MCF 10A (cell line): ENCODE data around the gene ZNF264. TPM values are rescaled to one million over a fixed set of nuclear protein-coding genes. Genes with fewer than 3 reads are reported as not detected.
A peak's percentile ranks its signal among the peaks of the same experiment; 100 is the strongest.

Experiments
- BruUV-seq: library from RNA; stranded (reverse); fragments of 400-500 nt; replicated peaks from 2 replicates; lab custom pipeline; 2021; lab: Mats Ljungman, UMichigan
- CTCF ChIA-PET: fragments of 300-600 bp; sonication (Branson Sonifier 250); formaldehyde crosslinking; extraction: SDS; loops from one replicate; lab custom pipeline; 2021; ENCODE audit warnings: antibody characterized with exemption, inconsistent platforms; lab: Yijun Ruan, JAX
- POLR2A ChIA-PET: fragments of 300-600, 350-650 bp; sonication (Branson Sonifier 250); formaldehyde crosslinking; extraction: SDS; loops from one replicate; lab custom pipeline; 2020; ENCODE audit warnings: antibody characterized with exemption, inconsistent platforms; lab: Yijun Ruan, JAX
- DNase-seq: peaks from one replicate; pipeline ENCODE4 v3.0.0-alpha.2; 2018; ENCODE audit not compliant: unreplicated experiment
- H3K27ac Mint-ChIP-seq: one replicate; pipeline ENCODE4 v1.8.0; 2022; ENCODE audit warnings: mild to moderate bottlenecking, low read depth, mixed read lengths; ENCODE audit not compliant: unreplicated experiment
- H3K27me3 Mint-ChIP-seq: one replicate; pipeline ENCODE4 v1.8.0; 2022; ENCODE audit warnings: mixed read lengths; ENCODE audit not compliant: insufficient read depth, unreplicated experiment
- H3K36me3 Mint-ChIP-seq: one replicate; pipeline ENCODE4 v1.8.0; 2022; ENCODE audit warnings: mild to moderate bottlenecking, moderate library complexity, mixed read lengths; ENCODE audit not compliant: insufficient read depth, unreplicated experiment
- H3K4me1 Mint-ChIP-seq: one replicate; pipeline ENCODE4 v1.8.0; 2022; ENCODE audit warnings: mixed read lengths; ENCODE audit not compliant: insufficient read depth, unreplicated experiment
- H3K4me3 Mint-ChIP-seq: one replicate; pipeline ENCODE4 v1.8.0; 2022; ENCODE audit warnings: mild to moderate bottlenecking, moderate library complexity, mixed read lengths; ENCODE audit not compliant: unreplicated experiment
- H3K9me3 Mint-ChIP-seq: one replicate; pipeline ENCODE4 v1.8.0; 2022; ENCODE audit warnings: mixed read lengths; ENCODE audit not compliant: unreplicated experiment
- CTCF ChIP-seq: fragments of 200-600 bp; IDR thresholded peaks from one replicate; pipeline ENCODE4 v1.8.0; 2022; ENCODE audit warnings: antibody characterized with exemption, mild to moderate bottlenecking; ENCODE audit not compliant: unreplicated experiment
- intact Hi-C: fragments of 100-400 bp; cut with micrococcal nuclease; formaldehyde crosslinking; loops from 2 replicates; pipeline ENCODE4 v1.14.1; 2022
- total RNA-seq: library from RNA; stranded (reverse); gene quantifications from 2 replicates; pipeline ENCODE4 v1.2.3, GENCODE V29; 2022

ZNF264 gene
- total RNA-seq, 1 experiment from 2014 or later = 34.4 TPM

GRCh38 chr19:57263244-57263741 is 72.0 kb downstream of the ZNF264 start:
- H3K4me1 Mint-ChIP-seq = no peaks in the 10 kb centered on the region
- no peak overlapping the region for H3K27ac Mint-ChIP-seq
- ChIA-PET CTCF (no interaction called here), POLR2A (interaction anchor here (0.6 to 1.0 kb wide), 2 partner anchors 18 to 39 kb away, joined by 3 read pairs; no protein-coding TSS in a partner anchor)
- DNase-seq = no peak
- intact Hi-C loops = no loop called here
- no peak for TF ChIP-seq CTCF
- no peaks in the 10 kb centered on the region for H3K27me3 Mint-ChIP-seq
- peaks cover 8% of the 10 kb centered on the region for H3K9me3 Mint-ChIP-seq
- BruUV-seq = no TSS peak
- no peak overlapping the region for H3K4me3 Mint-ChIP-seq
- peaks cover 11% of the 10 kb centered on the region for H3K36me3 Mint-ChIP-seq

GRCh38 chr19:57267291-57267690 is 76.0 kb downstream of the ZNF264 start:
- no TSS peak for BruUV-seq
- no peak for TF ChIP-seq CTCF
- H3K27ac Mint-ChIP-seq = no peak overlapping the region

GRCh38 chr19:57269515-57270250 is 78.4 kb downstream of the ZNF264 start:
- ChIA-PET POLR2A (no interaction called here), CTCF (interaction anchor here (0.7 kb wide), 1 partner anchor 27 kb away, joined by 4 read pairs; no protein-coding TSS in a partner anchor)
- peaks cover 11% of the 10 kb centered on the region for H3K36me3 Mint-ChIP-seq
- no peak for TF ChIP-seq CTCF
- no TSS peak for BruUV-seq
- H3K9me3 Mint-ChIP-seq = peaks cover 8% of the 10 kb centered on the region
- intact Hi-C loops = no loop called here
- no peaks in the 10 kb centered on the region for H3K27me3 Mint-ChIP-seq
- no peak overlapping the region for H3K4me3 Mint-ChIP-seq
- H3K4me1 Mint-ChIP-seq = peaks cover 9% of the 10 kb centered on the region
- peak overlapping the region; percentile 6 for H3K27ac Mint-ChIP-seq
- DNase-seq = peak; percentile 63

More at GRCh38 chr19:57267291-57267690, 76.0 kb downstream of the ZNF264 start:
- H3K36me3 Mint-ChIP-seq = peaks cover 4% of the 10 kb centered on the region
- no peak for DNase-seq
- CTCF ChIA-PET = no interaction called here
- H3K4me1 Mint-ChIP-seq = peaks cover 9% of the 10 kb centered on the region
- intact Hi-C loops = no loop called here
- no peak overlapping the region for H3K4me3 Mint-ChIP-seq
- H3K9me3 Mint-ChIP-seq = peaks cover 8% of the 10 kb centered on the region
- no peaks in the 10 kb centered on the region for H3K27me3 Mint-ChIP-seq
- POLR2A ChIA-PET = no interaction called here

GRCh38 chr19:57271280-57271679 is 80.0 kb downstream of the ZNF264 start:
- BruUV-seq = no TSS peak
- Mint-ChIP-seq H3K9me3 (no peaks in the 10 kb centered on the region), H3K27ac (no peak overlapping the region), H3K27me3 (no peaks in the 10 kb centered on the region), H3K36me3 (peaks cover 15% of the 10 kb centered on the region), H3K4me1 (peaks cover 9% of the 10 kb centered on the region), H3K4me3 (no peak overlapping the region)
- no peak for TF ChIP-seq CTCF
- DNase-seq = no peak
- intact Hi-C loops = no loop called here
- ChIA-PET POLR2A (no interaction called here), CTCF (interaction anchor here (0.6 to 0.7 kb wide), 2 partner anchors 21 to 28 kb away, joined by 3 read pairs; no protein-coding TSS in a partner anchor)
